Activated CD4-positive, alpha-beta T cell treated with anti-CD3 and anti-CD28 coated beads, Interleukin-2, amount 10 ng/mL, durations not matched to agents 7 days and 5 days (primary cell): ENCODE measurements around the gene PDAP1. TPM values are rescaled to one million over a fixed set of nuclear protein-coding genes. Genes with fewer than 3 reads are reported as not detected.

ENCODE experiments used
- total RNA-seq, 2 experiments: library from RNA; stranded (reverse); gene quantifications; one replicate each; pipeline ENCODE4 v1.2.3, GENCODE V29; 2021

Gene PDAP1
- total RNA-seq, 2 experiments from 2014 or later: 81.4 to 81.9 TPM

Other genes with a start within 250 kb of the PDAP1 start
- gene KPNA7, start 200.5 kb downstream of the PDAP1 start, total RNA-seq: not detected
- not detected for gene MYH16, start 135.8 kb downstream of the PDAP1 start, total RNA-seq
- gene ARPC1A, start 82.7 kb downstream of the PDAP1 start, total RNA-seq: 10 to 100 TPM; 51.9 to 56.8 TPM
- 100 to 1,000 TPM; 361 to 399 TPM for gene ARPC1B, start 33.9 kb downstream of the PDAP1 start, total RNA-seq
- gene BUD31, start 372 bp upstream of the PDAP1 start, total RNA-seq: 100 to 1,000 TPM in 1 of 2 experiments, 10 to 100 TPM in 1; 94.2 to 115 TPM
- gene PTCD1, start 30.2 kb upstream of the PDAP1 start, total RNA-seq: 1 to 10 TPM; 5.7 to 8.6 TPM
- gene CPSF4, start 30.3 kb upstream of the PDAP1 start, total RNA-seq: 10 to 100 TPM; 58.5 to 61.9 TPM
- 100 to 1,000 TPM; 369 to 370 TPM for gene ATP5MF, start 57.6 kb upstream of the PDAP1 start, total RNA-seq
- 10 to 100 TPM; 28.1 to 28.2 TPM for gene ZNF789, start 64.3 kb upstream of the PDAP1 start, total RNA-seq
- gene ZNF394, start 91.7 kb upstream of the PDAP1 start, total RNA-seq: 10 to 100 TPM; 52.1 to 53.1 TPM
- gene ZKSCAN5, start 96.1 kb upstream of the PDAP1 start, total RNA-seq: 10 to 100 TPM; 14.1 to 15.2 TPM
- gene FAM200A, start 143.5 kb upstream of the PDAP1 start, total RNA-seq: 1 to 10 TPM; 4.9 to 5.4 TPM
- gene ZNF655, start 150.0 kb upstream of the PDAP1 start, total RNA-seq: 10 to 100 TPM; 92.0 to 92.7 TPM
- 1 to 10 TPM; 1.2 to 1.3 TPM for gene TMEM225B, start 189.7 kb upstream of the PDAP1 start, total RNA-seq
- 10 to 100 TPM; 28.5 to 31.1 TPM for gene ZSCAN25, start 208.3 kb upstream of the PDAP1 start, total RNA-seq